GM23338 (cell line): ENCODE measurements around the gene KAZN. TPM values are rescaled to one million over a fixed set of nuclear protein-coding genes. Genes with fewer than 3 reads are reported as not detected.

Experiments
- ATAC-seq: fragments of 200-7000 bp; cut with Tn5 transposase; 3 replicates; pipeline ENCODE4 v1.9.1; 2020
- DNase-seq: peaks from one replicate; pipeline ENCODE4 v3.0.0-alpha.2; 2015; ENCODE audit warnings: low spot score
- H2AFZ ChIP-seq: fragments of 200-600 bp; sonication (generic); 2 replicates; pipeline ENCODE4 v1.8.0; 2016; ENCODE audit warnings: antibody characterized with exemption, mild to moderate bottlenecking, moderate library complexity
- H3F3A ChIP-seq: fragments of 200-600 bp; sonication (generic); replicated peaks from 2 replicates; pipeline ENCODE4 v1.8.0; 2017; ENCODE audit warnings: antibody characterized with exemption, mixed run types, low read depth
- H3K27ac ChIP-seq: fragments of 200-600 bp; sonication (generic); 2 replicates; pipeline ENCODE4 v1.6.1; 2016; ENCODE audit warnings: low read depth
- H3K27me3 ChIP-seq: fragments of 200-600 bp; sonication (generic); 2 replicates; pipeline ENCODE4 v1.8.0; 2016; ENCODE audit warnings: mild to moderate bottlenecking, mixed run types, moderate library complexity; ENCODE audit not compliant: insufficient read depth
- H3K36me3 ChIP-seq: fragments of 200-600 bp; sonication (generic); 2 replicates; pipeline ENCODE4 v1.8.0; 2016; ENCODE audit warnings: mild to moderate bottlenecking; ENCODE audit not compliant: insufficient read depth
- H3K4me1 ChIP-seq: fragments of 200-600 bp; sonication (generic); 2 replicates; pipeline ENCODE4 v1.8.0; 2016; ENCODE audit warnings: mild to moderate bottlenecking, moderate library complexity; ENCODE audit not compliant: insufficient read depth
- H3K4me2 ChIP-seq: fragments of 200-600 bp; sonication (generic); 2 replicates; pipeline ENCODE4 v1.7.1; 2017; ENCODE audit warnings: mixed run types
- H3K4me3 ChIP-seq: fragments of 200-600 bp; sonication (generic); 2 replicates; pipeline ENCODE4 v1.6.1; 2016; ENCODE audit warnings: mixed run types
- H3K79me2 ChIP-seq: fragments of 200-600 bp; sonication (generic); replicated peaks from 2 replicates; pipeline ENCODE4 v1.8.0; 2017; ENCODE audit warnings: mild to moderate bottlenecking; ENCODE audit not compliant: insufficient read depth
- H3K9me2 ChIP-seq: fragments of 200-600 bp; sonication (generic); 2 replicates; pipeline ENCODE4 v1.8.0; 2017; ENCODE audit not compliant: insufficient read depth
- H4K20me1 ChIP-seq: fragments of 200-600 bp; sonication (generic); replicated peaks from 2 replicates; pipeline ENCODE4 v1.8.0; 2017; ENCODE audit warnings: mild to moderate bottlenecking; ENCODE audit not compliant: insufficient read depth
- H3K27ac Mint-ChIP-seq: 2 replicates; pipeline ENCODE4 v1.8.0; 2020; ENCODE audit warnings: inconsistent platforms, mild to moderate bottlenecking, moderate library complexity, mixed read lengths
- H3K27me3 Mint-ChIP-seq: 3 replicates; pipeline ENCODE4 v1.8.0; 2022; ENCODE audit warnings: low read depth, mild to moderate bottlenecking, moderate library complexity, mixed read lengths, inconsistent platforms; ENCODE audit not compliant: insufficient read depth, poor library complexity
- H3K36me3 Mint-ChIP-seq: 3 replicates; pipeline ENCODE4 v1.8.0; 2021; ENCODE audit warnings: low read depth, mild to moderate bottlenecking, inconsistent platforms, moderate library complexity, mixed read lengths
- H3K4me1 Mint-ChIP-seq: 3 replicates; pipeline ENCODE4 v1.8.0; 2020; ENCODE audit warnings: mild to moderate bottlenecking, inconsistent platforms, mixed read lengths
- H3K4me3 Mint-ChIP-seq: 3 replicates; pipeline ENCODE4 v1.8.0; 2021; ENCODE audit warnings: moderate library complexity, mild to moderate bottlenecking, inconsistent platforms, mixed read lengths
- H3K9me3 Mint-ChIP-seq: 3 replicates; pipeline ENCODE4 v1.8.0; 2020; ENCODE audit warnings: moderate library complexity, mild to moderate bottlenecking, inconsistent platforms, mixed read lengths
- JUNB ChIP-seq: IDR thresholded peaks from one replicate; pipeline ENCODE4 v1.6.1; 2016; ENCODE audit warnings: antibody characterized with exemption; ENCODE audit not compliant: unreplicated experiment
- ZNF462 ChIP-seq: fragments of 250-450 bp; sonication (Bioruptor Pico); IDR thresholded peaks from 2 replicates; pipeline ENCODE4 v1.5.0; 2020; ENCODE audit warnings: mild to moderate bottlenecking, moderate library complexity
- polyA plus RNA-seq: library from polyadenylated mRNA; unstranded; fragments of >200 nt; fragmentation: Nextera tagmentation; extraction: Ambion mirVana; gene quantifications from 2 replicates; pipeline ENCODE4 v1.2.1, GENCODE V29; 2016
- total RNA-seq: library from RNA; depleted of rRNA; stranded (reverse); fragments of >200 nt; shearing (Covaris generic); gene quantifications from 2 replicates; pipeline ENCODE4 v1.2.3, GENCODE V29; 2014
- TF ChIP-seq, protein P1 (sequence below): IDR thresholded peaks from one replicate; pipeline ENCODE4 v1.6.1; 2018; ENCODE audit warnings: antibody characterized with exemption; ENCODE audit not compliant: unreplicated experiment

KAZN gene
- total and polyA plus RNA-seq, 2 experiments from 2014 or later, result 9.9 to 15.0 TPM

DNA sequence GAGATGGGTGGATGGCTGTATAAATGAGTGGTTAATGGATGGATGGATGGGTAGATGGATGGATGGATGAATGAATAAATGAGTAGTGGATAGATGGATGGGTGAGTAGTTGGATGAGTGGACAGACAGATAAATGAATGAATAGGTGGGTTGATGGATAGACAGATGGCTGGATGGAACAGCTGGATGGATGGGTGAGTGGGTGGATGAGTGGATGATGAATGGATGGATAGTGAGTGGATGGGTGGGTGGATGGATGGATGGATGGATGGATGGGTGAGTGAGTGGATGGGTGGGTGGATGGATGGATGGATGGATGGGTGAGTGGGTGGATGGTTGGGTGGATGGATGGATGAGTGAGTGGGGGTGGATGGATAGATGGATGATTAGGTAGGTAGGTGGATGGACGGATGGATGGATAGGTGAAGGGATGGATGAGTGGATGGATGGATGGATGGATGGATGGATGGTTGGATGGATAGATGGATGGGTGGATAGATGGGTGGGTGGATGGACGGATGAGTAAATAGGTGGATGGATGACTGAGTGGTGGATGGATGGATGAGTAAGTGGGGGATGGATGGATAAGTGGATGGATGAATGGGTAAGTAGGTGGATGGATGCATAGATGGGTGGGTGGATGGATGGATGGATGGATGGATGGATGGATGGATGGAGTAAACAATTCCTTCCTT is 246.6 kb downstream of the KAZN start:
- H3K27ac ChIP-seq, result no peak overlapping the region
- ATAC-seq (no peak), DNase-seq (no peak)
- no peaks in the 10 kb centered on the region for H3K79me2 ChIP-seq
- no peaks in the 10 kb centered on the region for H3F3A ChIP-seq
- H3K9me2 ChIP-seq, result peaks cover 11% of the 10 kb centered on the region; the same call in 1 of the 2 replicates
- TF ChIP-seq, protein P1, sequence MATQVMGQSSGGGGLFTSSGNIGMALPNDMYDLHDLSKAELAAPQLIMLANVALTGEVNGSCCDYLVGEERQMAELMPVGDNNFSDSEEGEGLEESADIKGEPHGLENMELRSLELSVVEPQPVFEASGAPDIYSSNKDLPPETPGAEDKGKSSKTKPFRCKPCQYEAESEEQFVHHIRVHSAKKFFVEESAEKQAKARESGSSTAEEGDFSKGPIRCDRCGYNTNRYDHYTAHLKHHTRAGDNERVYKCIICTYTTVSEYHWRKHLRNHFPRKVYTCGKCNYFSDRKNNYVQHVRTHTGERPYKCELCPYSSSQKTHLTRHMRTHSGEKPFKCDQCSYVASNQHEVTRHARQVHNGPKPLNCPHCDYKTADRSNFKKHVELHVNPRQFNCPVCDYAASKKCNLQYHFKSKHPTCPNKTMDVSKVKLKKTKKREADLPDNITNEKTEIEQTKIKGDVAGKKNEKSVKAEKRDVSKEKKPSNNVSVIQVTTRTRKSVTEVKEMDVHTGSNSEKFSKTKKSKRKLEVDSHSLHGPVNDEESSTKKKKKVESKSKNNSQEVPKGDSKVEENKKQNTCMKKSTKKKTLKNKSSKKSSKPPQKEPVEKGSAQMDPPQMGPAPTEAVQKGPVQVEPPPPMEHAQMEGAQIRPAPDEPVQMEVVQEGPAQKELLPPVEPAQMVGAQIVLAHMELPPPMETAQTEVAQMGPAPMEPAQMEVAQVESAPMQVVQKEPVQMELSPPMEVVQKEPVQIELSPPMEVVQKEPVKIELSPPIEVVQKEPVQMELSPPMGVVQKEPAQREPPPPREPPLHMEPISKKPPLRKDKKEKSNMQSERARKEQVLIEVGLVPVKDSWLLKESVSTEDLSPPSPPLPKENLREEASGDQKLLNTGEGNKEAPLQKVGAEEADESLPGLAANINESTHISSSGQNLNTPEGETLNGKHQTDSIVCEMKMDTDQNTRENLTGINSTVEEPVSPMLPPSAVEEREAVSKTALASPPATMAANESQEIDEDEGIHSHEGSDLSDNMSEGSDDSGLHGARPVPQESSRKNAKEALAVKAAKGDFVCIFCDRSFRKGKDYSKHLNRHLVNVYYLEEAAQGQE, result no peak
- TF ChIP-seq ZNF462 (no peak), JUNB (no peak)
- peaks cover 12% of the 10 kb centered on the region for H3K36me3 Mint-ChIP-seq
- H3K4me1 Mint-ChIP-seq, result no peaks in the 10 kb centered on the region
- no peak overlapping the region for H3K4me3 Mint-ChIP-seq
- no peak overlapping the region for H3K4me3 ChIP-seq
- no peak overlapping the region for H2AFZ ChIP-seq
- H3K27me3 Mint-ChIP-seq, result peaks cover 3% of the 10 kb centered on the region
- no peaks in the 10 kb centered on the region for H3K36me3 ChIP-seq
- H3K9me3 Mint-ChIP-seq, result peaks cover 39% of the 10 kb centered on the region
- H3K4me2 ChIP-seq, result no peak overlapping the region
- H4K20me1 ChIP-seq, result no peaks in the 10 kb centered on the region
- no peaks in the 10 kb centered on the region for H3K27me3 ChIP-seq
- no peak overlapping the region for H3K27ac Mint-ChIP-seq
- no peaks in the 10 kb centered on the region for H3K4me1 ChIP-seq
